MM.1S (cell line): Measurements from ENCODE around the gene FOXK1.

Source experiments
- CTCF ChIP-seq: fragments of 300-600 bp; sonication (generic); IDR thresholded peaks from 2 replicates; pipeline ENCODE4 v1.5.1; 2016; ENCODE audit warnings: antibody characterized with exemption, low read length, mixed read lengths
- EZH2 ChIP-seq: fragments of 300-600 bp; sonication (generic); optimal IDR thresholded peaks from 2 replicates; pipeline ENCODE3; 2017; ENCODE audit warnings: low read depth, mild to moderate bottlenecking, antibody characterized with exemption, low read length, mixed read lengths

GRCh38 chr7:4707217-4707741, 25.2 kb downstream of the FOXK1 start:
- TF ChIP-seq EZH2, result no peak
- TF ChIP-seq CTCF, result no peak
